Subcutaneous adipose tissue (tissue), 4 donors: ENCODE measurements around the gene GFPT2. TPM values are rescaled to one million over a fixed set of nuclear protein-coding genes. Genes with fewer than 3 reads are reported as not detected.

Experiments used
- CTCF ChIP-seq: fragments of 450-650 bp; IDR thresholded peaks from one replicate; pipeline ENCODE4 v1.5.1; 2016; ENCODE audit warnings: low read depth, mild to moderate bottlenecking, control low read depth, antibody characterized with exemption, moderate library complexity
- total RNA-seq, 4 donors: library from RNA; depleted of rRNA; stranded (reverse); fragments of >200 nt; gene quantifications; one replicate each; pipeline ENCODE4 v1.1.0, GENCODE V29; 2016

Gene GFPT2
- total RNA-seq, 4 donors from 2014 or later: 27.3 to 46.0 (median 42.1) TPM

- no peak for TF ChIP-seq CTCF
These were observed 16.7 kb downstream of the GFPT2 start for GRCh38 chr5:180336234-180337020.

GRCh38 chr5:180335614-180336233 lies 17.4 kb downstream of the GFPT2 start:
- no peak for TF ChIP-seq CTCF

- TF ChIP-seq CTCF: no peak
These were observed 18.2 kb downstream of the GFPT2 start for GRCh38 chr5:180334751-180335613.

- TF ChIP-seq CTCF: no peak
These were observed 19.0 kb downstream of the GFPT2 start for GRCh38 chr5:180334176-180334575.

- TF ChIP-seq CTCF: no peak
These were observed 19.5 kb downstream of the GFPT2 start for GRCh38 chr5:180333661-180334060.

- TF ChIP-seq CTCF: no peak
These were observed 20.3 kb downstream of the GFPT2 start for GRCh38 chr5:180332861-180333260.

- TF ChIP-seq CTCF: no peak
These were observed 21.1 kb downstream of the GFPT2 start for GRCh38 chr5:180332051-180332517.
